GM19324 (cell line): ENCODE measurements around the gene DUSP22.

Source experiments
- ATAC-seq: cut with Tn5 transposase; IDR thresholded peaks from one replicate; pipeline ENCODE4 v1.9.1; 2021; ENCODE audit warnings: mild to moderate bottlenecking, moderate library complexity; ENCODE audit not compliant: unreplicated experiment, low FRiP score

DUSP22 gene

GRCh38 chr6:390914-391558 lies 98.7 kb downstream of the DUSP22 start:
- peak; percentile 13 for ATAC-seq

- ATAC-seq: peak; percentile 54
Measured at GRCh38 chr6:391559-392440, 99.5 kb downstream of the DUSP22 start, which contains the start of gene IRF4. IRF4 (plus strand) TSS chr6:391752; CDS start chr6:393153, 1,401 bp downstream.

- peak; percentile 0 for ATAC-seq
Measured at GRCh38 chr6:392441-393390, 100.4 kb downstream of the DUSP22 start.

- no peak for ATAC-seq
Measured at GRCh38 chr6:393391-394221, 101.3 kb downstream of the DUSP22 start.

GRCh38 chr6:394641-395289 lies 102.5 kb downstream of the DUSP22 start:
- ATAC-seq: no peak

GRCh38 chr6:395432-396125 lies 103.3 kb downstream of the DUSP22 start:
- no peak for ATAC-seq

- no peak for ATAC-seq
Measured at GRCh38 chr6:396126-396520, 103.8 kb downstream of the DUSP22 start.

- no peak for ATAC-seq
Measured at GRCh38 chr6:397056-397455, 104.8 kb downstream of the DUSP22 start.

GRCh38 chr6:397604-398003 lies 105.3 kb downstream of the DUSP22 start:
- ATAC-seq: no peak

- no peak for ATAC-seq
Measured at GRCh38 chr6:398065-398464, 105.8 kb downstream of the DUSP22 start.

- no peak for ATAC-seq
Measured at GRCh38 chr6:398558-399078, 106.3 kb downstream of the DUSP22 start.

GRCh38 chr6:399785-400534 lies 107.7 kb downstream of the DUSP22 start:
- no peak for ATAC-seq

GRCh38 chr6:400815-401214 lies 108.5 kb downstream of the DUSP22 start:
- no peak for ATAC-seq
